ENCODE data around the gene U2SURP.

- TF ChIP-seq, protein P1, sequence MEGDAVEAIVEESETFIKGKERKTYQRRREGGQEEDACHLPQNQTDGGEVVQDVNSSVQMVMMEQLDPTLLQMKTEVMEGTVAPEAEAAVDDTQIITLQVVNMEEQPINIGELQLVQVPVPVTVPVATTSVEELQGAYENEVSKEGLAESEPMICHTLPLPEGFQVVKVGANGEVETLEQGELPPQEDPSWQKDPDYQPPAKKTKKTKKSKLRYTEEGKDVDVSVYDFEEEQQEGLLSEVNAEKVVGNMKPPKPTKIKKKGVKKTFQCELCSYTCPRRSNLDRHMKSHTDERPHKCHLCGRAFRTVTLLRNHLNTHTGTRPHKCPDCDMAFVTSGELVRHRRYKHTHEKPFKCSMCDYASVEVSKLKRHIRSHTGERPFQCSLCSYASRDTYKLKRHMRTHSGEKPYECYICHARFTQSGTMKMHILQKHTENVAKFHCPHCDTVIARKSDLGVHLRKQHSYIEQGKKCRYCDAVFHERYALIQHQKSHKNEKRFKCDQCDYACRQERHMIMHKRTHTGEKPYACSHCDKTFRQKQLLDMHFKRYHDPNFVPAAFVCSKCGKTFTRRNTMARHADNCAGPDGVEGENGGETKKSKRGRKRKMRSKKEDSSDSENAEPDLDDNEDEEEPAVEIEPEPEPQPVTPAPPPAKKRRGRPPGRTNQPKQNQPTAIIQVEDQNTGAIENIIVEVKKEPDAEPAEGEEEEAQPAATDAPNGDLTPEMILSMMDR (IDR thresholded peaks at IDR 0.05; ENCODE audit: extremely low read depth in 1 of 2, insufficient read depth in 1 of 2, low read depth in 1 of 2, low read length in 2 of 2), result no peak
- TF ChIP-seq POLR2A (IDR thresholded peaks at IDR 0.05; ENCODE audit: low read depth, low read length), result no peak
- TF ChIP-seq EZH2 (IDR thresholded peaks at IDR 0.05; ENCODE audit: borderline replicate concordance, low read depth, low read length, severe bottlenecking), result no peak
- no peak for TF ChIP-seq POLR2AphosphoS5 (IDR thresholded peaks at IDR 0.05; ENCODE audit: insufficient read depth, low read depth, low read length)
- TF ChIP-seq GATA2 (IDR thresholded peaks at IDR 0.05; ENCODE audit: insufficient read depth, insufficient read length, low read depth, low read length), result no peak
These were observed 61.6 kb downstream of the U2SURP start for GRCh38 chr3:143063018-143063417.
